Pancreas (tissue), 10 donors: Measurements from ENCODE around the gene ARHGAP6. TPM values are rescaled to one million over a fixed set of nuclear protein-coding genes. Genes with fewer than 3 reads are reported as not detected.
A peak's percentile ranks its signal among the peaks of the same experiment; 100 is the strongest.

Source experiments
- ATAC-seq, 4 donors: fragments of 200-7000 bp; cut with Tn5 transposase; one replicate each; pipeline versions ENCODE4 v1.8.0 to v1.9.1; 2020; ENCODE audit warnings: mild to moderate bottlenecking in 4 of 4, moderate library complexity in 4 of 4
- DNase-seq, 6 donors: peaks; one replicate each; pipeline ENCODE4 v3.0.0-alpha.2; 2020
- FAIRE-seq: peaks from 2 replicates; lab custom pipeline; 2012; peaks lifted over from hg19 to GRCh38; lab: Jason Lieb, UNC
- H3K27ac ChIP-seq, 4 donors: fragments of 200-600 bp; sonication (generic); 1 replicate in 3 of 4; 2 replicates in 1 of 4; pipeline versions ENCODE4 v1.5.0 to v1.8.0; 2020
- H3K27me3 ChIP-seq, 4 donors: fragments of 200-600 bp; one replicate each; pipeline ENCODE4 v1.8.0; 2021
- H3K36me3 ChIP-seq, 3 donors: fragments of 200-600 bp; sonication (generic) in 1 of 3; one replicate each; pipeline versions ENCODE4 v1.5.0 to v1.8.0; 2020 to 2021
- H3K4me1 ChIP-seq, 3 donors: fragments of 200-600 bp; one replicate each; pipeline ENCODE4 v1.8.0; 2021
- H3K4me3 ChIP-seq, 4 donors: fragments of 200-600 bp; sonication (generic) in 2 of 4; one replicate each; pipeline versions ENCODE4 v1.5.0 to v1.8.0; 2020 to 2021
- H3K9me3 ChIP-seq, 4 donors: fragments of 200-600 bp; one replicate each; pipeline ENCODE4 v1.8.0; 2021
- CTCF ChIP-seq, 4 donors: fragments of 200-600 bp; sonication (generic) in 3 of 4; IDR thresholded peaks; one replicate each; pipeline versions ENCODE4 v1.5.0 to v1.8.0; 2021; ENCODE audit warnings: antibody characterized with exemption in 4 of 4
- WGBS, 2 donors: extraction: QIAGEN DNeasy Blood & Tissue Kit; methylation state at CpG; one replicate each; pipeline ENCODE4 v1.1.7; 2013; 5-methylcytosine and 5-hydroxymethylcytosine counted together
- intact Hi-C, 3 donors: fragments of 100-400 bp; cut with DNase I; formaldehyde crosslinking; loops; one replicate each; pipeline versions ENCODE4 v1.11.1 to v1.14.2; 2022
- polyA plus RNA-seq, 2 donors: library from polyadenylated mRNA; stranded (reverse); fragments of 200-250 nt; gene quantifications; one replicate each; pipeline ENCODE4 v1.2.3, GENCODE V29; 2013
- total RNA-seq, 6 donors: library from RNA; stranded (reverse); fragmentation: NEBNext Ultra II Directional in 4 of 6; extraction: Animal tissue kit (Norgen Biotek cat#: 25700) in 4 of 6; gene quantifications; one replicate each; pipeline versions ENCODE4 v1.2.1 to v1.2.4, GENCODE V29; 2021 to 2023
- donor health status: healthy with polysubstance abuse.
- donor health status: DM: no; HTN: no; CAD: no; lungs with moderate emphysema.
- donor health status: DM: no; HTN: no; CAD: no.
- donor health status: control.
- donor health status: control.
- donor health status: Bipolar disorder and iron deficiency.
- donor health status: DM: yes; HTN: yes; CAD: no.
- donor health status: DM: no; HTN: no; CAD: no.
- donor health status: DM: no; HTN: no; CAD: no.
- donor health status: DM: yes; HTN: yes; CAD: no.

ARHGAP6 gene
- total and polyA plus RNA-seq, 8 donors: 0.79 to 3.3 (median 1.1) TPM

- Histone ChIP-seq H3K9me3 (no peaks in the 10 kb centered on the region), H3K27me3 (peaks cover 0 to 29% (median 0%) of the 10 kb centered on the region in 4 donors), H3K4me3 (no peak overlapping the region), H3K4me1 (no peaks in the 10 kb centered on the region), H3K27ac (no peak overlapping the region), H3K36me3 (no peaks in the 10 kb centered on the region)
- 11 to 12% methylated on average over 2 of the region's 2 CpGs for WGBS, 2 donors
- TF ChIP-seq CTCF (IDR thresholded peaks at IDR 0.05): no peak
- FAIRE-seq: no peak
- peak in 1 of 4 donors; percentile 15 for ATAC-seq
- DNase-seq: no peak
- intact Hi-C loops: no loop called here
Observed at GRCh38 chrX:11597479-11597878, 68.2 kb downstream of the ARHGAP6 start.

DNA sequence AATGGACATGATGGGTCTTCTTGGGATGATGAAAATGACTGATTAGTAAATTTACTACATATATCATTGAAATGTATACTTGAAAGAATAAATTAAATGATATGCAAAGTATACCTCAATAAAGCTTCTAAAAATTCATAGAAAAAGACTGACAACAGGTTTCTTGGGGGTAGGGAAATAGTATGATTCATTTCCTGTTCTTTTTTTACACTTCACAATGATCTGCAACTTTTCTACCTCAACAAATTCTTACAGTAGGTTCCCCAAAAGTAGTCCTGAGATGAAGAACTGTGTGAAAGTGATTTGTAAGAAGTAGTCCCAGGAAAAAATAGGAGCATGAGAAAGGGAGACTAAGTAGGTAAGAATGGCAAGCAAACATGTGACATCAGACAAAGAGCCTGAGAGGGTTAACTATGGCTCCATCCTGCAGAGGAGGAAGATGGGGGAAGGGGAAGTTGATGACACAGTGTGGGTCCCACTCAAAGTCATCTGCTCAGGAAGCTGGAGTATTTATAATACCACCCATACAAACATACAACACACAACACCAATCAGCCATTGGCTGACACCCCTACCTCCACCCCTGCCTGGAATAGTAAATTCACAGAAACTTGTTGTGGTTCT is 73.9 kb downstream of the ARHGAP6 start:
- Histone ChIP-seq H3K27ac (no peak overlapping the region), H3K4me1 (no peaks in the 10 kb centered on the region), H3K4me3 (no peak overlapping the region), H3K36me3 (no peaks in the 10 kb centered on the region), H3K9me3 (no peaks in the 10 kb centered on the region), H3K27me3 (peaks cover 0 to 34% (median 3%) of the 10 kb centered on the region in 4 donors)
- DNase-seq (no peak), ATAC-seq (no peak), FAIRE-seq (no peak)
- intact Hi-C loops: no loop called here
- no peak for TF ChIP-seq CTCF (IDR thresholded peaks at IDR 0.05)

DNA sequence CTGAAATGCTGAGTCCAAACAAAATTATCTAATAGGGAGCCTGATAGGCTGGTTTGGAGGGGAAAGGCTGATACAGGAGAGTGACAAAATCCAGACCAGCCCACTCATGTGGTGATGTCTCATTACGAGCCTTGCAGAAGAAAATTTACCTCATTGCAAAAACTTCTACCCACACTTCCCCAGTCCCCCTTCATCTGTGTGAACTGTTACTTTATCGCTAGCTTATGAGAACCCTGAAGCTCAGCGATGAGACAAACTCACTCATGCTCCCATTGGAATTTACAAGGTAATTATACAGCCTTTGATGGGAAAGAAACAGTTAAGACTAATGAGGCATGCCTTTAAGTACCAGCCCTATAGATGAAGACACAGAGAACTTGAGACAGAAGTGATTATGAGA is 76.1 kb downstream of the ARHGAP6 start:
- FAIRE-seq (no peak), DNase-seq (no peak), ATAC-seq (no peak)
- H3K4me1 ChIP-seq: no peaks in the 10 kb centered on the region
- no peaks in the 10 kb centered on the region for H3K9me3 ChIP-seq
- no peak overlapping the region for H3K27ac ChIP-seq
- H3K36me3 ChIP-seq: no peaks in the 10 kb centered on the region
- no peak overlapping the region for H3K4me3 ChIP-seq
- peaks cover 0 to 28% (median 3%) of the 10 kb centered on the region in 4 donors for H3K27me3 ChIP-seq
- no peak for TF ChIP-seq CTCF (IDR thresholded peaks at IDR 0.05)
- WGBS, 2 donors: 64 to 76% methylated on average over 3 of the region's 3 CpGs
- intact Hi-C loops: no loop called here

DNA sequence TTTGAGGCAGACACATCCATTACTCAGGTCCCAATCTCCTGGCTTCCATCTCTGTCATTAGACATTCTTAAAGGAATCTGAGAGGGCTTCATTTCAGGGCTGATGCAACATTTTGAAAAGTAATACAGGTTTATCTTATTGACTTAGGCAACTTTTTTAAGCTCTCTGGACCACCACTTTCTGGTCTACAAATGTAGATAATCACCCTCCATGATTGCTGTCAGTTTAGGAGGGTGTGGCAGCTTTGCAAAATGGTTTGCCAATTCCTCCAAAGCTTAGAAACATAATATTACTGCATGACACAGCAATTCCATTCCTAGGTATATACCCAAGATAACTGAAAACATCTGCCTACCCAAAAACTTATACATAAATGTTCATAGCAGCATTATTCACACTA is 77.6 kb downstream of the ARHGAP6 start:
- DNase-seq: no peak
- no peak for TF ChIP-seq CTCF (IDR thresholded peaks at IDR 0.05)
- Histone ChIP-seq H3K4me3 (no peak overlapping the region), H3K4me1 (no peaks in the 10 kb centered on the region), H3K9me3 (no peaks in the 10 kb centered on the region), H3K27ac (no peak overlapping the region), H3K36me3 (no peaks in the 10 kb centered on the region), H3K27me3 (peaks cover 0 to 24% (median 3%) of the 10 kb centered on the region in 4 donors)
- intact Hi-C loops: no loop called here
- ATAC-seq: no peak
- no peak for FAIRE-seq

DNA sequence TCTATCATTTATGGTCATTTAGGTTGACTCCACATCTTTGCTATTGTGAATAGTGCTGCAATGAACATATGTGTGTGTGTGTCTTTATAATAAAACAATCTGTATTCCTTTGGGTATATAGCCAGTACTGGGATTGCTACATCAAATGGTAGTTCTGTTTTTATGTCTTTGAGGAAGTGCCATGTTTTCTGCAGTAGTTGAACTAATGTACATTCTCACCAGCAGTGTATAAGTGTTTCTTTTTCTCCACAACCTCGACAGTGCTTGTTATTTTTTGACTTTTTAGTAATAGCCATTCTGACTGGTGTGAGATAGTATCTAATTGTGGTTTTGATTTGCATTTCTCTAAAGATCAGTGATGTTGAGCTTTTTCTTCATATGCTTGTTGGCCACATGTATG is 80.5 kb downstream of the ARHGAP6 start:
- 28 to 30% methylated on average over 1 of the region's 1 CpG for WGBS, 2 donors
- Histone ChIP-seq H3K27ac (no peak overlapping the region), H3K9me3 (no peaks in the 10 kb centered on the region), H3K36me3 (no peaks in the 10 kb centered on the region), H3K4me3 (no peak overlapping the region), H3K4me1 (no peaks in the 10 kb centered on the region), H3K27me3 (peaks cover 0 to 10% (median 0%) of the 10 kb centered on the region in 4 donors)
- TF ChIP-seq CTCF (IDR thresholded peaks at IDR 0.05): no peak
- no peak for DNase-seq
- no peak for FAIRE-seq
- ATAC-seq: no peak
- intact Hi-C loops: no loop called here
